ENCODE results near the gene CBFB. TPM values are rescaled to one million over a fixed set of nuclear protein-coding genes. Genes with fewer than 3 reads are reported as not detected.
"Not testable (repeated sequence)": the region's sequence is repeated elsewhere in the genome, so short reads cannot be mapped to it uniquely, and the experiment has no call there.

CBFB gene
- total RNA-seq: 22.0 TPM
- long read RNA-seq, transcript CBFB-202 (6 exons, 2,971 nt): minor isoform, 5 of 19 reads
- long read RNA-seq, transcript CBFB-201 (6 exons, 3,136 nt): major isoform, 7 of 19 reads
- long read RNA-seq, partial matches to known transcripts: 1 of 19 reads
- long read RNA-seq, other reads (novel, unspliced or antisense): 6 of 19 reads

GRCh38 chr16:67028696-67029253, at the start of gene CBFB:
CBFB (plus strand) TSS chr16:67029149; CDS start chr16:67029408, 259 bp downstream.
- ATAC-seq (peak; percentile 95), DNase-seq (ENCODE audit: missing footprints) (peak; percentile 97)
- intact Hi-C loops (cut with DNase I): loop anchor here (5.0 kb wide), 2 partner anchors 79 to 129 kb away; partner anchors contain the start of genes FBXL8, PHAF1 and TRADD

- intact Hi-C loops (cut with DNase I): no loop called here
- no peak for ATAC-seq
- no peak for DNase-seq (ENCODE audit: missing footprints)
These were observed 45.9 kb upstream of the CBFB start for GRCh38 chr16:66983033-66983432.

- DNase-seq (ENCODE audit: missing footprints) (no peak), ATAC-seq (no peak)
- intact Hi-C loops (cut with DNase I): no loop called here
These were observed 44.0 kb upstream of the CBFB start for GRCh38 chr16:66984892-66985311.

- DNase-seq (ENCODE audit: missing footprints): no peak
- ATAC-seq: no peak
- intact Hi-C loops (cut with DNase I): no loop called here
These were observed 42.4 kb upstream of the CBFB start for GRCh38 chr16:66986559-66986958.

GRCh38 chr16:66988197-66988788, 40.7 kb upstream of the CBFB start, which contains the start of gene CES4A:
CES4A (plus strand) TSS chr16:66988589; CDS start chr16:66988773, 184 bp downstream.
- ATAC-seq: peak; percentile 13
- intact Hi-C loops (cut with DNase I): no loop called here

GRCh38 chr16:66991545-66992077, 37.3 kb upstream of the CBFB start:
- DNase-seq (ENCODE audit: missing footprints): no peak
- intact Hi-C loops (cut with DNase I): no loop called here
- no peak for ATAC-seq

More at GRCh38 chr16:66988197-66988788, 40.7 kb upstream of the CBFB start, which contains the start of gene CES4A:
- DNase-seq (ENCODE audit: missing footprints): no peak

- DNase-seq (ENCODE audit: missing footprints); ATAC-seq; intact Hi-C loops (cut with DNase I): not testable (repeated sequence)
These were observed 35.4 kb upstream of the CBFB start for GRCh38 chr16:66993558-66993957.

GRCh38 chr16:66996324-66996982, 32.5 kb upstream of the CBFB start:
- peak; percentile 59 for ATAC-seq
- DNase-seq (ENCODE audit: missing footprints): no peak
- intact Hi-C loops (cut with DNase I): no loop called here

GRCh38 chr16:66996983-66997358, 32.0 kb upstream of the CBFB start:
- peak; percentile 36 for ATAC-seq
- intact Hi-C loops (cut with DNase I): no loop called here
- no peak for DNase-seq (ENCODE audit: missing footprints)

GRCh38 chr16:67000384-67001351, 28.3 kb upstream of the CBFB start:
- intact Hi-C loops (cut with DNase I): no loop called here
- peak; percentile 51 for ATAC-seq
- DNase-seq (ENCODE audit: missing footprints): peak; percentile 84

- intact Hi-C loops (cut with DNase I): no loop called here
- ATAC-seq (no peak), DNase-seq (ENCODE audit: missing footprints) (no peak)
These were observed 27.2 kb upstream of the CBFB start for GRCh38 chr16:67001726-67002125.

- DNase-seq (ENCODE audit: missing footprints) (no peak), ATAC-seq (no peak)
- intact Hi-C loops (cut with DNase I): no loop called here
These were observed 21.9 kb upstream of the CBFB start for GRCh38 chr16:67006930-67007658.

- intact Hi-C loops (cut with DNase I): no loop called here
- DNase-seq (ENCODE audit: missing footprints) (no peak), ATAC-seq (no peak)
These were observed 19.8 kb upstream of the CBFB start for GRCh38 chr16:67009158-67009557.

GRCh38 chr16:67011274-67011673, 17.7 kb upstream of the CBFB start:
- intact Hi-C loops (cut with DNase I): no loop called here
- no peak for DNase-seq (ENCODE audit: missing footprints)
- ATAC-seq: no peak

GRCh38 chr16:67013233-67013822, 15.6 kb upstream of the CBFB start:
- ATAC-seq (no peak), DNase-seq (ENCODE audit: missing footprints) (no peak)
- intact Hi-C loops (cut with DNase I): no loop called here

GRCh38 chr16:67013823-67014633, 14.9 kb upstream of the CBFB start:
- intact Hi-C loops (cut with DNase I): no loop called here
- ATAC-seq: peak; percentile 85
- peak; percentile 88 for DNase-seq (ENCODE audit: missing footprints)
